HG03558 (cell line): ENCODE data around the gene FAM124A.

Experiments used
- ATAC-seq: cut with Tn5 transposase; IDR thresholded peaks from one replicate; pipeline ENCODE4 v1.9.1; 2021; ENCODE audit warnings: moderate number of reproducible peaks; ENCODE audit not compliant: unreplicated experiment; ENCODE audit errors: extremely low read depth

FAM124A gene

DNA sequence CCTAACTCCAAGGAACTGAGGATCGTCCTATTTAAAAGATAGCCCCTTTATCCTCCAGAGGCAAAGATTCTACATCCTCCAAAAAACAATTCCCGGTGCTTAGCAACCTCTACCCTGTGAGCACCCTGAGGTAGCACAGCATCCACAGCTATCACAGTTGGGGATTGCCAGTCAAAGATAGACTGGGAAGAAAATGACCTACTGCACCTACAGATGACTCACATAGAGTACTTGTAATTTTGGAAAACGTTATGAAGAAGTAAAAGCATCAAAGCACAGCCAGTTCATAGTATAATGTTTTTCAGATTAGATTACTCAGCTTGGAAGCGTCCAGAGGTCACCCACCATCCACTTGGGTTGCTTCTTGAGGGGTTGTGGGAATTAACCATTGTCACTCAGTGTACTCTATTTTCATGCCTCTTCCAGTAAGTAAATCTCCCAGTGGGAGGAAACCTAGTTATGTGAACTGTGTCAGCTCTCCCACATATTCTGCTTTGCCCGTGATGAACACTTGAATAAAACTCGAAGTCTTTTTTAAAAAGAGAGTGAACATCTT lies 8.9 kb upstream of the FAM124A start:
- no peak for ATAC-seq

DNA sequence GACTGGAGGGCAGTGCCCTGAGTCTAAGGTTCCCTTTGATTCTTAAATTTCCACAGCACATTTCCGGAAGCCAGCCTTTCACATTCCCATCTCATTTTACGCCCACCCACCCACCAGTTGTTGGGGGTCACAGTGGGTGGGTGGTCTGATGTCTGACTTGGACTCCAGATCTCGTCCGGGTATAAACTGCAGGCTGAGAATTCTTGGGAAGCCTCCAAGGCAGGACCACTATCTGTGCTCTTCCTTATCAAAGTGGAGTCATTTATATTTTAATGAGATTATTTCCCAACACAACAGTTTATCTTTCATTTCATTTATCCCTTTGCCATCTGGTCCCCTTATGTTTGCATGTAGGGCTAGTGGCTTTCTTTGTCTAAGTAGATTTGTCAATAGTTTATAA lies 3.6 kb upstream of the FAM124A start:
- no peak for ATAC-seq

DNA sequence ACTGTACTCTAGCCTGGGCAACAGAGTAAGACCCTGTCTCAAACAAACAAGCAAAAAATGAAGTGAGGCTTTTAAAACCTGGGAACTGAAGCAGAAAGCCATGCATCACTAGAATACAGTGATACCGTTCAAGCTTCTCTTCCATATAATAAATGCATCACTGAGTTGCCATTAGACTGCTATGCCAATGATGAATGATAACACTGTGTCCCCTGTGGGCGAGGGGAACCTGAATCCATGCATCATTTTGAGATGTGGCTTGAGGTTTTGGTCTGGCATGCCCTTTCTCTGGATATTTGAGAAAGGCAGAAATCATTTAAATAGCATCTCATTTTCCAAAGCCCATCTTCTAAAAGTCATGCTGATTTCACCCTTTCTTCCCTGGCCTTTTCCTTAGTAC lies 1.5 kb upstream of the FAM124A start:
- ATAC-seq = no peak

DNA sequence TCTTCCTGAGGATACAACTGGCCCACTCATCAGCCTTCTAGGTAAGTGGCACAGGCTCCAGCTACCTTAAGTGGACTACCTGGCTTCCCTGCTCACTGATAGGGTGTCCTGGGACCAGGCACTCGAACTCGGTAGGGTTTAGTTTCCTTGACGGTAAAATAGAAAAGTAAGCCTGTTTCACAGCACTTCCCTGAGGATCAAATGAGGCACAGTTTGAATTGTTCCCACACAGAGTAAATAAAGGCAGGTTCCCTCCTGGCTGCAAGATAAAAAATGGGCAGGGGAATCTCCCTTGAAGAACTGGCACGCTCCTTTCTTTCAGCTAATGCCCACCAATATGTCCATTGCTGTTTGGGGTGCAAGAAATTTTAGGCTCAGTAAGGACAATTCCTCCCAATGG lies 1.1 kb upstream of the FAM124A start:
- no peak for ATAC-seq

DNA sequence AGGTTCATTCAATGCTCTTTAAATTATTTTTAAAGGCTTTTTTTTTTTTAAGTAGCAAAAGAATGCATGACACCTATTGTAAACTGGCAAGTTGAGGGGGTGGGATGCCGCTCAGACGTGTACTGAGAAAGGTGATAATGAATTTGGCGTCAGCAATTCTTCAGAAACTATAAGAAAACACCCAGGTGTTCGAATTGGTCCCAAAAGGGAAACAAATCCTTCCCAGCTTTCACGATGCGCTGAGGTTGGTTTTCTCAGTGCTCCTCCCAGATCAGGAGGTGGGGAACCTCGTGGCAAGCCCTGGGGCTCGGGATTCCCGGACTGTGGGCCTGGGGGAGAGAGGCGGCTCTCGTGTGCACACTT lies 543 bp upstream of the FAM124A start:
- no peak for ATAC-seq

DNA sequence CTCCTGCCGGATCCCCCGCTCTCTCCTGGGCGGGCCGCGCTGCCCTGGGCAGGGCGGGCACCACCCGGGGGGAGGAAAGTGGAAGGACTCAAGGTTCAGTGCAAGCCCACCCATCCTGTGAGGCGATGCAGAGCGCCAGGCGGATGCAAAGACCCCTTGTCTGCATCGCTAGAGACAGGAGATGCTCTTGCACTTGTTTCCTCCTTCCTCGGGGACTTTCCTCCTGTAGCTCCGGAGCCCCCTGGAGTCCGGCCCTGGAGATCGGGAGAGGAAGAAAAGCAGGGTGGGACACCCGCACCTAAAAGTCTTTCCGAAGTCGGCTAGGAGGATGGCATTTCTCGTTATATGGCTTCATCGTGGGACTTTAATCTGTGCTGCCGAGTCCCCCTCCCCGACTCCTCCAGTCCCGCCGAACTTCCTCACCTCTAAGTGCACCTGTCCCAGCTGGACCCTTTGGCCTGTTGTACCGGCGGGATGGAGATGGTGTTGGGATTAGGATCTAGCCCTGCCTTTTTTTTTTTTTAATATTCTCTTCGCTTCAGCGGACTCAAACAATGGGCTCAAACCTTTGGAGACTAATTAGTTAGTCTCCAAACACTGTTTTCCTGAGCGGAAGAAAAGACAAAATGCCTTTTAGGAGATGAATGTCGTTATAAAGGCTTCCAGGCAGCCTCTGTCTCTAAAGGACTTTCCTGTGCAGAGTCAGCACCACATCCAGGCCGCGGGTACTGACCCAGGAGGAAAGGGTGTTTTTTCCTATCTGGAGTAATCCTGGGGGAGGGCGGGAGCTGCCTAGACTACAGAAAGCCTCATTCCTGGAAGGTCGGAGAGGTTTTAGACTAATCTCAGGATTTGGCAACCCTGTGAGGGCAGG lies 725 bp downstream of the FAM124A start:
- ATAC-seq = peak; percentile 20

DNA sequence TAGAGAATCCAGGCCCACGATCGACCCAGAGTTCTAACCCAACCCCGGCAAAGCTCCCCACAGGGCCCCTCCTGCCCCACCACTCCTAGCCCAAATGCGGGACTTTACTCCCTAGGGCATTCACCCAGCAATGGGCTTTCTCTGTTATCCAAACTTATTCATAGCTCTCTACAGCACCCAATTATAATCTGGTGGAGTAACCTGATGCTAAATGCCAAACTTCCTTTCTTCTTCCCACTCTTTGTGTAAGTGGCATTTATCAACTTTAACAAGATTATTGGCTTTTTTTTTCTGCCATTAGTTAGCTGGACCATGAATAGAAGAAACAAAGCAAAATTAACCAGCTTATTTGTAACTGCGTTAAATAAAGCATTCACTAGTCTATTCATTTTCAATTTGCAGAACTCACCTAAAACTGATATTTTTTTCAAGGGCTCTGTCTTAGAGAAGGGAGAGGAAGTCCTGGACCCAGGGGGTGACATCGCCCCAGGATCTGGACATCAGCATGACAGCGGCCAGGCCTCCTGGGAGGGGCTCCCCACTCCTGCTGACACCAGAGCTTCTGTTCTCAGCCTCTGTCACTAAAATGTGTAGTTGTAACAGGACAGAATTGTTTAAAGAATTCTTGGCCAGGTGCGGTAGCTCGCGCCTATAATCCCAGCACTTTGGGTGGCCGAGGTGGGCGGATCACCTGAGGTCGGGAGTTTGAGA lies 1.5 kb downstream of the FAM124A start:
- no peak for ATAC-seq

DNA sequence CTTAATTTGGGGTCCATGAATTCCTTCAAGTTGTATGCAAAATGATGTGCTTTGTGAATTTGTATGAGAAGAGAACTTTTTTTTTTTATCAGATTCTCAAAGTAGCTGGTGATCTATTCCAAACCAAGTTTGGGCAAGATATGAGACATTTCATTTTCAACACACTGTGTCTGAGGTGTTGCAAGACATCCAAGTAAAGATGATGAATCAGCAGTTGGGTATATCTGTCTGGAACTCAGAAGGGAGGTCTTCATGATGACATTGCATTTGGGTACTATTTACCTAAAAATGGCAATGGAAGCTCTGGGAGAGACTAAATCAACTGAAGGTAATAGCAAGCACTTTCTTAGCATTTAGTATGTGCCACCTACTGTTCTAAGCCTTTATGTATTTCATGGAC lies 2.8 kb downstream of the FAM124A start:
- no peak for ATAC-seq

DNA sequence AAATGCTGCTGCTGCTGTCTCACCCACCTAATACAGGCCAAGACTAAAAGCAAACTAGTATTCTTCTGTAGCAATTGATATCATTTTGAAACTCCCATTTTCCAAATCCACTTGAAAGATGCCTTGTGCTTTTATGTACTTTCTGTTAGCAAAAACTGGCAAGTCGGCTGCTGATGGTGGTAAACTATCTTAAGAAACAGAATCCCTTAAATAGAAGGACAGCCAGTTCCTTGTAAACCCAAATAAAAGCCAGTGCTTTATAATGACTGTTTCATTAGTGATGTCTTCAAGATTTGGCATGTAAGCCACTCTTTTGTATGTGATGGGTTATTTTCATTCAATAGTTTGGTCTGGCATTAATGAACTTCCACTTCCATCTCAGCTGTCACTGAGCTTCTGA lies 5.2 kb downstream of the FAM124A start:
- ATAC-seq = no peak

DNA sequence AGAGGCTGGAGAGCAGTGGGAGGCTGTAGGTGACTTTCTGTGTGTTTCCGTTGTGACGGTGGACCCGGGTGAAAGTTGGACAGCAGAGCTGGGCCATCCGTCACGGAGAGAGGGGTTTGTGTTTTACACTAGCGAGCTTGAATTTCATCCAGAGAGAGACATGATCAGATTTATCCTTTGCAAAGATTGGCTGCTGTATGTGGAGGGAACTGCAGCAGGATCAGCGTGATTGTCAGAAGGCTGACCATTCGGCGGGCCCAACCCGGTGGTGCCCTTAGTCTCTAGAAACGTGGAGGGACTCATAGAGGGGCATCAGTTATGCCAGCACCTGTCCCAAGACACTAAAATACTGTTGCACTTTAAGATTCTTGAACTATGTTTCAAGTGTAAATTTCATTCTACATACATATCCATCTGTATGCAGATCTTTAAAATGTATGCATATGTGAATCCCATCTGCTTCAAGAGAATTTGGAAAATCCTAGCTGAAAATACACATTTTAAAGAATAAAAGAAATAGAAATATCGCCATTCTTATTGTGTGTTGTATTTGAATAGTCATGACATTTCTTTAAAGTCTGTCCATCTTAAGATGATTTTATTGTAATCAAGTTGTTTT lies 7.0 kb downstream of the FAM124A start:
- ATAC-seq = no peak

DNA sequence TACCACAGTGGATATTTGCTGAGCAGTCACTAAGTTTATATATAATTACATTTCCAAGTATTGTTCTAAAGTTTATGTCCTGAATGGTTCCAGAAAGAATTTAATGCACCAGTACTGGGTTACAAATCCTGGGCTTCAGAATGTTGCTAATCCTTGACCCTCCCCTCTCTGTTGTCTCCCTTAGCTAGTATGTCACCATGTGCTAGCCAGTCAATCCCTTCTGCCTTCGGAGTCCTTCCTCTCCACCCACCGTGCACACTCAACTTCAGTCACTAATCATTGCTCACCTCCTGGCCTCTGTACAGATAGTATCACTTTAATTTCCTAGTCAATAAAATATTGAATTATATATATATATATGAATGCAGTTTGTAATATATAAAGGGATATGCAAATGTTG lies 7.5 kb downstream of the FAM124A start:
- ATAC-seq = no peak

DNA sequence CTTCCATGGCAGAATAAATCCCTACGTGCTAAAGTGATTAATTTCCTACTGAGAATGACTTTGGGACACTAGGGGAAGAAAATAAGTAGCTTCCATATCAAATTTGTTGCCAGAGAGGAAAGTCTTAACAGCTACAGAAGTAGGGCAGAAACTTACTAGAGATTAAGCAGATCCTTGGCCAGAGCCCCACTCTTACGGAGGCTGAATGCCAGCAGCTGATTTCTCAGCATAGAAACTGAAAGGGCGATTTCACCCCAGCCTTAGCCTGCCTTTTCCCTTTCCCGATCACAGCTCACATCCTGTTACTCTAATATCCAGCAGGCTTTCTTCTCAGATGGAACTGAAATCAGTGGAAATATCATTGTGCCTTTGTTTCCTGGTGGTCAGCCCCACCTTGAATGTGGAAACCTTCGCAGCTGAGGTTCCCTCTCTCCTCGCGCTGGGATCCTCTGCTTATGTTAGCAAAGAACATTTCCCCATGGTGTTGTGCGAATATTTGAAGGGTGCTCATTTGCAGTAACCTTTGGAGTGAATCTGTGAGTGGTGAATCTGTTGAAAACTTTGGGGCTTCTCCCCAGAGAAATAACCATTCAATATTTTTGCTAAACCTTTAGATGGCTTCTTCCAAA lies 8.4 kb downstream of the FAM124A start:
- no peak for ATAC-seq

DNA sequence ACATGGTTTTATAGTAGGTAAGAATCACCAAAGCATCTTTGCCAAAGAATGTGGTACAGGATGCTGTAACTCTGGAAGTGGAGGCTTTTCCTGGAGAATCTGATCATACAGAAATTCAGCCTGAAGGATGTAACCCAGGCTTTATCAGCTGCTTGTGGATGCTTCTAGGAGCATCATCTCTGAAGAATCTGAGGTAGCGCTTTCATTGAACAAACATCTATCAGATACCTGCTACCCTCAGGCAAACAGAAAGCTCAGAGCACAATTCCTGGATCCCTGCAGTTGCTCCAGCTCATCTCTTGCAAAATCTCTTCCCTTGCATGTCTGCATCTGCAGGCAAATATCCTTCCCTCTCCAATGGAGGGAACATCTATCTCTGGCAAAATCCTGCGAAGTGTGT lies 9.3 kb downstream of the FAM124A start:
- no peak for ATAC-seq

DNA sequence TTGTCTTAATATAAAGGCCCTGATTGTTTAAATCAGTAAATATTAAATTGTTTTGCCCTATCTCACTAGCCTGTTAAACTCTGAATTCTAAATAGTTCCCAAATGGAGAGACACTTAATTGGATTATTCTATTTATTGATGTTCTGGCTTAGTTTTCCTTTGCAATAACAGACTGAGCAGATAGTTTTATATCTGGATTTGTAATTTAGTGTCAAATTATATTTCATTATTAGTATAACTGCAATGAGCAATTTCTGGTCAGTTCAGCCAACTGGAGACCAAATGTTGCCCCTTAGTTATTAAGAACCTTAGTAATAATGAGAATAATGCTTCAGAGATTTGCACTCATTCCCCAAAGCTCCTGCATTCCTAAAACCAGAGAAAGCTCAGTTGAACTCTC lies 10.1 kb downstream of the FAM124A start:
- ATAC-seq = no peak

DNA sequence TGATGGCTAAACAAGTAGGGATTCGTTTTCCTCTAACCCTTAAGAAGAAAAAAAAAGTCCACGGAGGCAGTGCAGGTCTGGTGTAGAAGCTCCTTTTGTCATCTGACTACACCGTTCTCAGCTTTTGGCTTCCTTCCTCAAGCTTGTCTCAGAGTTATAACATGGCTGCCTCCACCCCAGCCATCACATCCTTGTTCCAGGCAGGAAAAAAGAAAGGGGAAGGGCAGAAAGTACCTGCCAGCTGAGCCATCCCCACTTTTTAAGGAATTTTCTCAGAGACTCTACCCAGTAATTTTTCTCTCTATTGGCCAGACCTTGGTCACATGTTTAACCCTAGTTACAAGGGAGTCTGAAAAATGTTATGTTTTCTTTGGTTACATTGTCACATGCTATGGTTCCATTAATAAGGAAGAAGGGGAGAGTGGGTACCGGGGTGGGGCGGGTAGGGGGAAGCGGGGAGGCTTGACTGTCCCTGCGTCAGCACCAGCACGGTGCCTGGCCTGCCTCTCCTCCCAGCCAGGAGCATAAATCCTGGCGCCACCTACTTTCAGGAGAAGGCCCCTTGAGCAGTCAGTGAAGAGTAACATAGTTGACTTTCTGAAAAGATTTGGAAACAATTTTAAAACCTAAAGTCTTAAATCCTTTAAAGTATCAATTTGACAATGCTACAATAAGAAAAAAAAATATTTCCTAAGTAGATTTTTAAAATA lies 11.1 kb downstream of the FAM124A start:
- ATAC-seq = no peak

DNA sequence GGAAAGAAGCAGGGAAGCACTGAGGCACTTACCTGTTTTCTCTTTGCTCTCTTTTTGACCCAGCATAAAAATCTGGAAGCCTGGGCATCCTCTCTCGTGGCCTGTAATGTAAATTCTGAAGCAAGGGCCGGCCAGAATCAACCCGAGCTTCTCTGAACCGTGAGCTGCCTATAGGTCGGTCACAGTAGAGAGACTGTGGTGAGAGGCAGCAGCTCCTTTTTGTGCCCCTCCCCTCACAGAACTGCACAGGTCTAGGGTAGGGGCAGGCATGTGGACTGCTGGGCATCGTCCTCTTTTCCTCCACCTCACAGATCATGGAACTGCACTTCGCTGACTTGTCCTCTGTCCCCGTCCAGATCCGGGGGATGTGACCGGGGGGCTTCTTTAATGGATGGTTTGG lies 12.5 kb downstream of the FAM124A start:
- ATAC-seq = no peak

DNA sequence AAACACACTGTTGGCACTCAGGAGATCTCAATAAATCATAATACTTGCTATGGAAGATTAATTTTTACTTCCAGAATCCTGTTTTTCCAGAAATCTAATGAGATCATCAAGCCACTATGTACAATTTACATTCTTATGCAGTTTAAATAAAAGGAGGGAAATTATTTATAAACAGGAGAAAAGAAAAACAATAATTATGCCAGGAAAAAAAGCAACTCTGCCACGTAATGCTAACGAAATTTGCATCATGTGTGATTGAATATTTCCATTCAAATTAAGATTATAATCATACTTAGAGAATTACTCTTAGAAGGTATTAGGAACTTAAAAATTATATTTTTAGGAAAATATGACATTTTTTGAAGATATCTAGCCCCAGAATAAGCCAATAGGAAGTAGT lies 13.0 kb downstream of the FAM124A start:
- no peak for ATAC-seq

DNA sequence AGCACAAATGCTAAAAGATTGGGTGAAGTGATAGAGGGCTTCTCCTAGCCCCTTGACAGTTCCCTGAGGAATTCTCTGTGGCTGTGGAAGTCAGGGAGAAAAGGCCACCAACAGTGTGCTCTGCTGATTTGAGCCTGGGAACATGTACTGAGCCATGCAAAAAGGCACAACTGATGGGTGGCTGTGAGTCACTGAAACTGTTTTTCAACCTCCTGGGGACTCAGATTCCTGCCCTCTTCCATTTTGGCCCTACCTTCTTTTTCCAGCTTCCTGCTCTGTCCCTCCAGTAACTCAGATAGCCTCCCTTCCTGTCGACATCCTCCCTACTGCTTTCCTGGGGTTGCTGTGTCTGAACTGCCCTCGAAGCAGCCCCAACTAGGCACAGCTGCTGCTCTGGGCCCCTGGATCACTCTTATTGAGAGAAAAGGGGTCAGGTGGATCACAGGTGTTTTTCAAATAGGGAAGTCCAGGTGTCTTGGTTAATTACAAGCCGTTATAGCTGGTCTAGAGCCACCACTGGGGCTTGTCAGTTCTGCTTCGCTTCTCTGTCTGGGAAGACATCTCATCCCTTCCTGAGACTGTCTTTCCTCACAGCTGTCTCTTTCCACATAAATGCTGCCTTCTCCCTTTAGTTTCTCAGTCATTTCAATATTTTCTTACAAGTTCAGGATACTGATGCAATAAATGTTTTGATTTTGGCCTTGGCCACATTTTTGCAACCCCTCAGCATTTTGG lies 13.7 kb downstream of the FAM124A start:
- no peak for ATAC-seq

DNA sequence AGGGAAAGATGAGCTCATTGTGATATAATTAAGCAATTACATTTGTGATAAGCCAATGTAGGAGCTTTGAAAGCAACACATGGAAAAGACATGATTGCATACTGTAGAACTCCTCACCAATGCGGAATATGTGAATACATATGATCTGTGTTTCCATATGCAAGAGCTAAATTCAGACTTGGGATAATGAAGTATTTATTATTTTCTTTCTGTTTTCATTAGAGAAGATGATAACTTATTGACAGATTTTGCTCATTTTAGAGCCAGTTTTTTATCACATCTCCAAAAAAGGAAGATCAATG lies 14.2 kb downstream of the FAM124A start:
- no peak for ATAC-seq

DNA sequence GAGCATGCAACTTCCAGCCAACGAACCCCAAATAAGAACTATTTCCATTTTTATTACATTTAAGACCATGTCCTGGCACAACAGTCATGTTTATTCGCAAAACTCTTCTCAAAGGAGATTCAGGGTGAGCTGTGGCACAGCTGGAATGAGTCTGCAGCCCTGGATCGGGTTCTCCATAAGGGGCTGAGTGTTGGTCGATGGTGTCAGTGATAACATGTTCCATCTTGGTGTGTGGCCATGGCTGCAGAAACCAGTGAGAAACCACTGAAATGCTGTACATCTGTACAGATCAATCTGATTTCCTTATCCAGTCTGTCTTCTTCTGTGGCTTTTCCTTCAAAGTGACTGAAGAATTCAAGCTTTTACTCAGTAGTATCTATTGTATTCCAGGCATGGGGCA lies 15.2 kb downstream of the FAM124A start:
- no peak for ATAC-seq
